ENCODE measurements around the gene YTHDC1.

YTHDC1 gene

DNA sequence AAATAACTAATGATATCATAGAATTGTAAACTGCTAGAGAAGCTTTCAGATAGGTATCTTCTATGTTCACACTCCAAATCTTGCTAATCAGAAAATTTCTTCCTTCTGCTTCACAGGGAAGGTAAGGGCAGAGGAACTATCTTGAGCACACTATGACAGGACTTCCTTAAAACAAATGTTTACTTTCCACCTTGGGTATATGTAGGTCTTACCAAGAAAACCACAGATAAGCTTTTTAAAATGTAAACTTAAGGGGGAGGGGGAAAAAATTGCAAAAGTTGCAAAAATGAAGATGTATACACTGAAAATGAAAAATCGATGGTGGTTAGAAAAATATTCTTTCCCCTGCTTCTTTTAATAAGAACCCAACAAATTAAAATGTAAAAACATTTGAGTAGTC, 30.9 kb downstream of the YTHDC1 start:
- Histone ChIP-seq H3K27ac (replicated peaks) (no peak overlapping the region), H3K4me3 (replicated peaks; ENCODE audit: insufficient read depth, low read length) (no peak overlapping the region), H3K27me3 (ENCODE audit: insufficient read depth, poor library complexity, severe bottlenecking) (no peaks in the 10 kb centered on the region)
- DNase-seq (ENCODE audit: low read depth in 1 of 2, low spot score in 1 of 2), result no peak
- peak; percentile 65; the same call in 1 of the 2 replicates for TF ChIP-seq SPI1 (IDR thresholded peaks at IDR 0.05; ENCODE audit: borderline replicate concordance, low read depth)
- TF ChIP-seq POLR2AphosphoS5 (IDR thresholded peaks at IDR 0.05; ENCODE audit: low read depth), result no peak

- no peak for TF ChIP-seq SPI1 (IDR thresholded peaks at IDR 0.05; ENCODE audit: borderline replicate concordance, low read depth)
- no peak for TF ChIP-seq GABPA (IDR thresholded peaks at IDR 0.05; ENCODE audit: low read depth)
- TF ChIP-seq POLR2AphosphoS5 (IDR thresholded peaks at IDR 0.05; ENCODE audit: low read depth), result no peak
- TF ChIP-seq, protein P1, sequence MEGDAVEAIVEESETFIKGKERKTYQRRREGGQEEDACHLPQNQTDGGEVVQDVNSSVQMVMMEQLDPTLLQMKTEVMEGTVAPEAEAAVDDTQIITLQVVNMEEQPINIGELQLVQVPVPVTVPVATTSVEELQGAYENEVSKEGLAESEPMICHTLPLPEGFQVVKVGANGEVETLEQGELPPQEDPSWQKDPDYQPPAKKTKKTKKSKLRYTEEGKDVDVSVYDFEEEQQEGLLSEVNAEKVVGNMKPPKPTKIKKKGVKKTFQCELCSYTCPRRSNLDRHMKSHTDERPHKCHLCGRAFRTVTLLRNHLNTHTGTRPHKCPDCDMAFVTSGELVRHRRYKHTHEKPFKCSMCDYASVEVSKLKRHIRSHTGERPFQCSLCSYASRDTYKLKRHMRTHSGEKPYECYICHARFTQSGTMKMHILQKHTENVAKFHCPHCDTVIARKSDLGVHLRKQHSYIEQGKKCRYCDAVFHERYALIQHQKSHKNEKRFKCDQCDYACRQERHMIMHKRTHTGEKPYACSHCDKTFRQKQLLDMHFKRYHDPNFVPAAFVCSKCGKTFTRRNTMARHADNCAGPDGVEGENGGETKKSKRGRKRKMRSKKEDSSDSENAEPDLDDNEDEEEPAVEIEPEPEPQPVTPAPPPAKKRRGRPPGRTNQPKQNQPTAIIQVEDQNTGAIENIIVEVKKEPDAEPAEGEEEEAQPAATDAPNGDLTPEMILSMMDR (IDR thresholded peaks at IDR 0.05; ENCODE audit: insufficient read depth, low read length), result no peak
- TF ChIP-seq, protein P2, sequence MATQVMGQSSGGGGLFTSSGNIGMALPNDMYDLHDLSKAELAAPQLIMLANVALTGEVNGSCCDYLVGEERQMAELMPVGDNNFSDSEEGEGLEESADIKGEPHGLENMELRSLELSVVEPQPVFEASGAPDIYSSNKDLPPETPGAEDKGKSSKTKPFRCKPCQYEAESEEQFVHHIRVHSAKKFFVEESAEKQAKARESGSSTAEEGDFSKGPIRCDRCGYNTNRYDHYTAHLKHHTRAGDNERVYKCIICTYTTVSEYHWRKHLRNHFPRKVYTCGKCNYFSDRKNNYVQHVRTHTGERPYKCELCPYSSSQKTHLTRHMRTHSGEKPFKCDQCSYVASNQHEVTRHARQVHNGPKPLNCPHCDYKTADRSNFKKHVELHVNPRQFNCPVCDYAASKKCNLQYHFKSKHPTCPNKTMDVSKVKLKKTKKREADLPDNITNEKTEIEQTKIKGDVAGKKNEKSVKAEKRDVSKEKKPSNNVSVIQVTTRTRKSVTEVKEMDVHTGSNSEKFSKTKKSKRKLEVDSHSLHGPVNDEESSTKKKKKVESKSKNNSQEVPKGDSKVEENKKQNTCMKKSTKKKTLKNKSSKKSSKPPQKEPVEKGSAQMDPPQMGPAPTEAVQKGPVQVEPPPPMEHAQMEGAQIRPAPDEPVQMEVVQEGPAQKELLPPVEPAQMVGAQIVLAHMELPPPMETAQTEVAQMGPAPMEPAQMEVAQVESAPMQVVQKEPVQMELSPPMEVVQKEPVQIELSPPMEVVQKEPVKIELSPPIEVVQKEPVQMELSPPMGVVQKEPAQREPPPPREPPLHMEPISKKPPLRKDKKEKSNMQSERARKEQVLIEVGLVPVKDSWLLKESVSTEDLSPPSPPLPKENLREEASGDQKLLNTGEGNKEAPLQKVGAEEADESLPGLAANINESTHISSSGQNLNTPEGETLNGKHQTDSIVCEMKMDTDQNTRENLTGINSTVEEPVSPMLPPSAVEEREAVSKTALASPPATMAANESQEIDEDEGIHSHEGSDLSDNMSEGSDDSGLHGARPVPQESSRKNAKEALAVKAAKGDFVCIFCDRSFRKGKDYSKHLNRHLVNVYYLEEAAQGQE (IDR thresholded peaks at IDR 0.05; ENCODE audit: insufficient replicate concordance, low read depth), result no peak
Observed at GRCh38 chr4:68316193-68316969, 33.5 kb downstream of the YTHDC1 start.

DNA sequence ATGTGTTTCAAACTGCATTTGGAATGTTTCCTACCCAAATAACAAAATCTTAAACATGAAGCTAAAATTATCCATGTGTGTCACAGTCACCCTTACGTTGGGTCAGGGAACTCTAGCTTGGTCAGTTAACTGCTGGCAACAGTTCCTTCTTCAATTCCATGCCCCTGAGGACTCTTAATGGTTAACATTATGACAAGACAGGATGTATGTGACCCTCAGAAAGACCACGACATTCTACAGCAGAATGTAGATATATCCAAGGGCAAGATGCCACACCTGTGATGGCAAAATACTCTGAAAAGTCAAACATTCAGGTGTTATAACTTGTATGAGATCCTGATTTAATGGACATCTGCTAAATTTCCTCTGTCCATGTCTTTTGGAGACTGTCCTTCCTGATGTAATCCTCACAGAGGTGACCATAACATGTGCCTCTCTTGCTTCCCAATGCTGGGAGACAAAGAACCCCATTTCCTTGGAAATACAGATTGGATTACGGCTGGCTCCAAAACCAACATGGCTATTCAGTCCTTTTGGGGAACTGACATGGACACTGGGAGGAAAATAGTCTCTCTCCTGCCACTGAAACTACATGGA, 39.1 kb downstream of the YTHDC1 start:
- H3K27me3 ChIP-seq (ENCODE audit: insufficient read depth, poor library complexity, severe bottlenecking), result no peaks in the 10 kb centered on the region
- no peak for DNase-seq (ENCODE audit: low read depth in 1 of 2, low spot score in 1 of 2)
- no peak overlapping the region for H3K27ac ChIP-seq (replicated peaks)
- no peak overlapping the region for H3K4me3 ChIP-seq (replicated peaks; ENCODE audit: insufficient read depth, low read length)
- no peak for TF ChIP-seq SPI1 (IDR thresholded peaks at IDR 0.05; ENCODE audit: borderline replicate concordance, low read depth)
- TF ChIP-seq, protein P2 (IDR thresholded peaks at IDR 0.05; ENCODE audit: insufficient replicate concordance, low read depth), result no peak

More at GRCh38 chr4:68316193-68316969, 33.5 kb downstream of the YTHDC1 start:
- Histone ChIP-seq H3K27me3 (ENCODE audit: insufficient read depth, poor library complexity, severe bottlenecking) (no peaks in the 10 kb centered on the region), H3K27ac (replicated peaks) (no peak overlapping the region), H3K4me3 (replicated peaks; ENCODE audit: insufficient read depth, low read length) (no peak overlapping the region)
- DNase-seq (ENCODE audit: low read depth in 1 of 2, low spot score in 1 of 2), result no peak

GRCh38 chr4:68304731-68305130, 45.2 kb downstream of the YTHDC1 start:
- no peak for DNase-seq (ENCODE audit: low read depth in 1 of 2, low spot score in 1 of 2)
- Histone ChIP-seq H3K27ac (replicated peaks) (no peak overlapping the region), H3K4me3 (replicated peaks; ENCODE audit: insufficient read depth, low read length) (no peak overlapping the region), H3K27me3 (ENCODE audit: insufficient read depth, poor library complexity, severe bottlenecking) (no peaks in the 10 kb centered on the region)
- TF ChIP-seq, protein P1 (IDR thresholded peaks at IDR 0.05; ENCODE audit: insufficient read depth, low read length), result no peak
- no peak for TF ChIP-seq POLR2AphosphoS5 (IDR thresholded peaks at IDR 0.05; ENCODE audit: low read depth)
- TF ChIP-seq, protein P2 (IDR thresholded peaks at IDR 0.05; ENCODE audit: insufficient replicate concordance, low read depth), result peak; percentile 89
